Astrocyte of the spinal cord (primary cell): ENCODE data around the gene TMEM269.

Source experiments
- DNase-seq: peaks from one replicate; pipeline ENCODE4 v3.0.0; 2011; ENCODE audit warnings: low read depth, low spot score
- H3K4me3 ChIP-seq: 2 replicates; pipeline ENCODE4 v1.5.1; 2011; ENCODE audit warnings: low read depth, mild to moderate bottlenecking, low read length, moderate library complexity
- in situ Hi-C: cut with HindIII; loops from 2 replicates; pipeline ENCODE4 v1.10.0; 2017; ENCODE audit warnings: low sequenced_read_pairs
- TF ChIP-seq, protein P1 (sequence below): IDR thresholded peaks from 2 replicates; pipeline ENCODE4 v1.5.1; 2012; ENCODE audit warnings: low read depth, mild to moderate bottlenecking, low read length, inconsistent platforms

The TMEM269 gene

DNA sequence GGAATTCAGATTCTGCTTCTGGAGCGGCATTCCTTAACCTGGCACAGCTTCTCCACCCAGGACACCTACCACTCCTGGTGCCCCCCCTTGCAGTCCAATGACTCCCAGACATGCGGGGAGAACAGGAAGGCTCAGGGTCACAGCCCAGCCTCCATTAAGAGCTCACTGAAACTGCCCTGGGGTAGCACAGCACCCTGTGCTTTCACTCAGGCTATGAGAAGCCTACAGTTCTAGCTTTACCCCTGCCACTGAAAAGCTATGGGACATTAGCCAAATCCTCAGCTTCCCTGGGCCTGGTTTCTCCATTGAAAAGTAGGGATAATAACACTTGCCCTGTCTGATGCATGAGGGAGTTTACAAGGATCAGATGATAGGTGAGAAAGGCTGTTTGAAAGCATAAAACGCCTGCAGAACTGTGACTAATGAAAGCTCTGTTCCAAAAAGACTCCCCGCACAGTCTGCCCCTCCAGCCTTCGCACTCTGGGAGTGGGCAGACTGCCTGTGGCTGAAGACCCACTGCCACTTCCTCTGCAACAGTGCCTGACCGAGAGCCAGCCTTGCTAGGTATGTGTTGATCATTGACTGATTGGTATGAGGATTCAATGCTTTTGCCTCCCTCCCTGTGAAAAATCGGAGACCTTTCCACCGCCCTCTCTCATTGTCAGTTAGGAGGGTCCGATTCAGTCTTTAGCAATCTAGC is 42.0 kb upstream of the TMEM269 start:
- DNase-seq: no peak
- in situ Hi-C loops: no loop called here

DNA sequence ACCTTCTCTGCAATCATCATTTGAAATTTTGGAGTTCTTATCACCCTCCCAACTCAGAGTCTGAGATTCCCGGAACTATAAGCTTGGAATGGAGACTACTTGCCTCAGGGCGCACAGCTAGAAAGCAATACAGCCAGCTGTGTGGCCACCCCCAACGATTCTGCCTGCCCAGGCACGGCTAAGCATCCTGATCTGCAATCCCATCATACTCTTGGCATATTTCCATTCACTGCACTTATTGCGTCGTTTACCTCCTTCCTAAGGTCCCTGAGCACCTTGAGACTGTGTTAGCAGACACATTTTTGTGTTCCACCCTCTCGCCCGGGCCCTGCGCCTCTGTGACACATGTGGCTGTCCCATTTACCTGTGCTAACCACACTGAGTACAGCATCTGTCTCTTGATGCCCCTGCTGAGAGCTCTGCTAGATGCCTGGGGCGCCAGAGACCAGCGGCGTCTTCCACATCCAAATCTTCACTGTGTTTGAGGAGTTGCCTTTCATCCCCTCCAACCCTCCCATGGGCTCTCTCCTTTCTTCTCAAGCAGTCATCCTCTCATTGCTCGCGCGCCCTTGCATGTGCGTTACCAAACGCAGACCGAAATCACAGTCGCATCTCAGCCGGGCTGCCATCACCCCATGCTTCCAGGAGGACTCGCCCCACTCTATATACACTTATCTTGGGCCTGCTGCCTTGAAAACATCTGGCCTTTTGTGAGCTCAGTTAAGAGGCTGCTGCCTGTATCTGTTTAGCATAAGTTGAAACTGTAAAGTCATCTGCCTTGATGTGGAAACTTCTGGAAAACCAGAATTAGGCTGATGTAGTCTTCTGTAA is 41.3 kb upstream of the TMEM269 start:
- TF ChIP-seq, protein P1, sequence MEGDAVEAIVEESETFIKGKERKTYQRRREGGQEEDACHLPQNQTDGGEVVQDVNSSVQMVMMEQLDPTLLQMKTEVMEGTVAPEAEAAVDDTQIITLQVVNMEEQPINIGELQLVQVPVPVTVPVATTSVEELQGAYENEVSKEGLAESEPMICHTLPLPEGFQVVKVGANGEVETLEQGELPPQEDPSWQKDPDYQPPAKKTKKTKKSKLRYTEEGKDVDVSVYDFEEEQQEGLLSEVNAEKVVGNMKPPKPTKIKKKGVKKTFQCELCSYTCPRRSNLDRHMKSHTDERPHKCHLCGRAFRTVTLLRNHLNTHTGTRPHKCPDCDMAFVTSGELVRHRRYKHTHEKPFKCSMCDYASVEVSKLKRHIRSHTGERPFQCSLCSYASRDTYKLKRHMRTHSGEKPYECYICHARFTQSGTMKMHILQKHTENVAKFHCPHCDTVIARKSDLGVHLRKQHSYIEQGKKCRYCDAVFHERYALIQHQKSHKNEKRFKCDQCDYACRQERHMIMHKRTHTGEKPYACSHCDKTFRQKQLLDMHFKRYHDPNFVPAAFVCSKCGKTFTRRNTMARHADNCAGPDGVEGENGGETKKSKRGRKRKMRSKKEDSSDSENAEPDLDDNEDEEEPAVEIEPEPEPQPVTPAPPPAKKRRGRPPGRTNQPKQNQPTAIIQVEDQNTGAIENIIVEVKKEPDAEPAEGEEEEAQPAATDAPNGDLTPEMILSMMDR: no peak
- in situ Hi-C loops: no loop called here
- H3K4me3 ChIP-seq: no peak overlapping the region
- DNase-seq: no peak

More for the DNA sequence above, 42.0 kb upstream of the TMEM269 start:
- TF ChIP-seq, protein P1: no peak
- H3K4me3 ChIP-seq: no peak overlapping the region

GRCh38 chr1:42744148-42744413 is 40.7 kb upstream of the TMEM269 start:
- in situ Hi-C loops: no loop called here
- H3K4me3 ChIP-seq: no peak overlapping the region
- DNase-seq: no peak
- TF ChIP-seq, protein P1: no peak

DNA sequence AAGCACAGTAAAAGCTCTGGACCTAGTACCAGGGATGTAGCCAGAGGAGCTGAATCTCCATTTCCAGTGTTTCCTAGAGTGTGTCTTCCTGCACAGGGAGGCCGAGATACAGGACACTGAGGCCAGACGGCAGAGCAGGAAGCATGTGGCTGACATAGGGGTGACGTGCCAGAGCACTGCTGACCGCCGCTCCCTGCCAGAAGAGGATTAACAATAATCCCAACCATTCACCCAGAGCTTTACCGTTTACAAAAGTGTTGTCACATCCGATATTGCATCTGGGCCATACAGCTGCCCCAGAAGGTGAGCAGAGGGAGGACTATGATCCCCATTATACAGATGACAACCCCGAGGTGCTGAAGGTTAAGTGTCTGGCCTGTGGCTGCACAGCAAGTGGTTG is 38.9 kb upstream of the TMEM269 start:
- in situ Hi-C loops: no loop called here
- no peak for DNase-seq

GRCh38 chr1:42746436-42747105 is 38.2 kb upstream of the TMEM269 start:
- no peak overlapping the region for H3K4me3 ChIP-seq
- TF ChIP-seq, protein P1: no peak
- no peak for DNase-seq
- in situ Hi-C loops: no loop called here

More for the DNA sequence above, 38.9 kb upstream of the TMEM269 start:
- TF ChIP-seq, protein P1: no peak
- no peak overlapping the region for H3K4me3 ChIP-seq

- no peak overlapping the region for H3K4me3 ChIP-seq
- TF ChIP-seq, protein P1: peak; percentile 66
- no peak for DNase-seq
- in situ Hi-C loops: no loop called here
These were observed 37.7 kb upstream of the TMEM269 start for GRCh38 chr1:42747125-42747524.
